K562 (cell line): ENCODE results near the gene DOP1B. TPM values are rescaled to one million over a fixed set of nuclear protein-coding genes. Genes with fewer than 3 reads are reported as not detected.

Experiments
- ATAC-seq: fragments of 200-7000 bp; cut with Tn5 transposase; 3 replicates; pipeline ENCODE4 v1.9.1; 2020; ENCODE audit warnings: moderate library complexity
- BruUV-seq: library from RNA; stranded (reverse); fragments of 400-500 nt; replicated peaks from 2 replicates; lab custom pipeline; 2021; lab: Mats Ljungman, UMichigan
- CTCF ChIA-PET: fragments of 300-600 bp; formaldehyde crosslinking; extraction: SDS; loops from one replicate; lab custom pipeline; 2021; ENCODE audit warnings: low intra/inter-chr PET ratio; lab: Yijun Ruan, JAX
- POLR2A ChIA-PET: fragments of 300-600, 350-650 bp; sonication (Branson Sonifier 250); formaldehyde crosslinking; extraction: SDS; loops from one replicate; lab custom pipeline; 2021; ENCODE audit warnings: antibody characterized with exemption, inconsistent platforms; lab: Yijun Ruan, JAX
- DNase-seq, 4 experiments: peaks; one replicate each; pipeline versions ENCODE4 v3.0.0 to v3.0.0-alpha.2; 2011 to 2018; ENCODE audit warnings: low spot score in 3 of 4, mixed read lengths in 3 of 4; ENCODE audit errors: extremely low read depth in 1 of 4
- FAIRE-seq: peaks from 2 replicates; lab custom pipeline; 2011; peaks lifted over from hg19 to GRCh38; lab: Jason Lieb, UNC
- H2AFZ ChIP-seq: 2 replicates; pipeline ENCODE4 v1.6.0; 2011; ENCODE audit warnings: low read depth, low read length, control low read depth, inconsistent platforms
- H3K27ac ChIP-seq: fragments of 200-600 bp; 3 replicates; pipeline ENCODE4 v1.8.0; 2011; ENCODE audit warnings: low read depth, mild to moderate bottlenecking, control low read depth, inconsistent platforms, low read length, moderate library complexity, mixed read lengths; ENCODE audit errors: extremely low read depth
- H3K27me3 ChIP-seq, 2 experiments: fragments of 300-600 bp in 1 of 2; 2 replicates in 1 of 2; 3 replicates in 1 of 2; pipeline versions ENCODE4 v1.6.0 to v1.8.0; 2011; ENCODE audit warnings: inconsistent platforms in 2 of 2, low read length in 2 of 2, mild to moderate bottlenecking in 1 of 2, mixed read lengths in 1 of 2, moderate library complexity in 1 of 2; ENCODE audit not compliant: control insufficient read depth in 2 of 2, insufficient read depth in 2 of 2
- H3K36me3 ChIP-seq: fragments of 300-600 bp; 3 replicates; pipeline ENCODE4 v1.8.0; 2011; ENCODE audit warnings: mild to moderate bottlenecking, low read length, inconsistent platforms; ENCODE audit not compliant: control insufficient read depth, insufficient read depth
- H3K4me1 ChIP-seq, 2 experiments: fragments of 200-600 bp in 1 of 2; replicated peaks in 1 of 2; 2 replicates in 1 of 2; 3 replicates in 1 of 2; pipeline versions ENCODE4 v1.5.1 to v1.8.0; 2011; ENCODE audit warnings: inconsistent platforms in 2 of 2, low read length in 2 of 2, mild to moderate bottlenecking in 1 of 2, mixed read lengths in 1 of 2, moderate library complexity in 1 of 2; ENCODE audit not compliant: control insufficient read depth in 2 of 2, insufficient read depth in 2 of 2
- H3K4me2 ChIP-seq: 2 replicates; pipeline ENCODE4 v1.6.1; 2011; ENCODE audit warnings: low read length, control low read depth, inconsistent platforms, mixed read lengths; ENCODE audit not compliant: insufficient read depth
- H3K4me3 ChIP-seq: fragments of 200-600 bp; sonication (generic), shearing (Covaris generic); 2 replicates; pipeline ENCODE4 v1.5.1; 2016; ENCODE audit warnings: control low read depth, inconsistent platforms
- H3K79me2 ChIP-seq: fragments of 200-600 bp; 3 replicates; pipeline ENCODE4 v1.8.0; 2011; ENCODE audit warnings: low read length, inconsistent platforms; ENCODE audit not compliant: control insufficient read depth, insufficient read depth
- H3K9ac ChIP-seq, 2 experiments: 2 replicates each; pipeline versions ENCODE4 v1.6.0 to v1.6.1; 2011; ENCODE audit warnings: low read depth in 2 of 2, low read length in 2 of 2, control low read depth in 1 of 2, inconsistent platforms in 1 of 2, mild to moderate bottlenecking in 1 of 2, mixed read lengths in 1 of 2; ENCODE audit not compliant: insufficient read depth in 1 of 2
- H3K9me1 ChIP-seq: one replicate; pipeline ENCODE4 v1.6.0; 2011; ENCODE audit warnings: inconsistent platforms, mild to moderate bottlenecking, low read length, moderate library complexity; ENCODE audit not compliant: control insufficient read depth, insufficient read depth
- H3K9me3 ChIP-seq: replicated peaks from 2 replicates; pipeline ENCODE4 v1.5.1; 2011; ENCODE audit warnings: low read depth, low read length, inconsistent platforms; ENCODE audit not compliant: control insufficient read depth, insufficient read depth
- H4K20me1 ChIP-seq: replicated peaks from 2 replicates; pipeline ENCODE4 v1.6.1; 2011; ENCODE audit warnings: low read length, inconsistent platforms, mixed read lengths; ENCODE audit not compliant: control insufficient read depth, insufficient read depth
- CTCF ChIP-seq, 3 experiments: IDR thresholded peaks in 2 of 3; conservative IDR thresholded peaks in 1 of 3; 2 replicates each; pipeline ENCODE4 v1.5.1; 2011 to 2012; ENCODE audit warnings: low read length in 3 of 3, mild to moderate bottlenecking in 3 of 3, control low read depth in 2 of 3, improper control_type of control experiment in 1 of 3, inconsistent platforms in 1 of 3, low read depth in 1 of 3, mixed read lengths in 1 of 3, moderate library complexity in 1 of 3; ENCODE audit not compliant: insufficient read depth in 2 of 3
- KLF1 ChIP-seq: fragments of 450-650 bp; IDR thresholded peaks from 2 replicates; pipeline ENCODE4 v1.6.1; 2016; ENCODE audit warnings: missing genetic modification characterization, missing compliant biosample characterization
- WGBS: fragments of 100-300 bp; shearing (Covaris generic); methylation state at CpG from one replicate; pipeline ENCODE4 v1.1.6; 2016; ENCODE audit warnings: low coverage, mixed read lengths; ENCODE audit not compliant: insufficient coverage; ENCODE audit errors: missing lambda C conversion rate; 5-methylcytosine and 5-hydroxymethylcytosine counted together
- in situ Hi-C: fragments of 300-500 bp; cut with MboI; formaldehyde crosslinking; loops from 4 replicates; pipeline ENCODE4 v1.15.0; 2018; ENCODE audit warnings: inconsistent platforms, mixed read lengths
- intact Hi-C: fragments of 100-400 bp; cut with micrococcal nuclease; formaldehyde crosslinking; loops from 2 replicates; pipeline ENCODE4 v1.14.2; 2022
- polyA plus RNA-seq, 8 experiments: library from polyadenylated mRNA; depleted of rRNA in 4 of 8; stranded (reverse) in 5 of 8; unstranded in 3 of 8; fragments of >200 nt; fragmentation: Nextera tagmentation in 2 of 8; fragmentation: Illumina TruSeq in 1 of 8; extraction: Ambion mirVana in 2 of 8; extraction: Trizol in 1 of 8; gene quantifications; 2 replicates each; pipeline versions ENCODE4 v1.2.1 to v1.2.3, GENCODE V29; 2011 to 2014; ENCODE audit warnings: inconsistent platforms in 1 of 8, missing spikeins in 1 of 8
- total RNA-seq, 7 experiments: library from RNA; depleted of rRNA in 6 of 7; stranded (reverse); fragments of >200 nt in 6 of 7; fragmentation: Illumina TruSeq in 2 of 7; extraction: Trizol in 2 of 7; gene quantifications; 2 replicates each; pipeline versions ENCODE4 v1.2.1 to v1.2.3, GENCODE V29; 2011 to 2021; ENCODE audit warnings: low replicate concordance in 1 of 7

Gene DOP1B
- total and polyA plus RNA-seq, 9 of the 15 experiments (the other 6 are each of a cell fraction or from before 2014, with no cell fraction given), result 0.04 to 2.2 (median 0.68) TPM

- H3K4me3 ChIP-seq, result no peak overlapping the region
- peaks cover 0 to 23% of the 10 kb centered on the region in 2 experiments; a peak in 2 of 5 replicates for H3K27me3 ChIP-seq
- FAIRE-seq (no peak), DNase-seq (no peak), ATAC-seq (peak; percentile 37; the same call in 1 of the 3 replicates)
- intact Hi-C loops (no loop called here), in situ Hi-C loops (no loop called here)
- CTCF ChIA-PET, result no interaction called here
- 31% methylated on average over 19 of the region's 19 CpGs for WGBS
- peaks cover 0 to 3% of the 10 kb centered on the region in 2 experiments; a peak in 2 of 5 replicates for H3K4me1 ChIP-seq
- H3K9me3 ChIP-seq, result no peaks in the 10 kb centered on the region
- H3K27ac ChIP-seq, result no peak overlapping the region
- H3K9me1 ChIP-seq, result no peaks in the 10 kb centered on the region
- no peak overlapping the region for H3K4me2 ChIP-seq
- no peaks in the 10 kb centered on the region for H3K36me3 ChIP-seq
- peak; percentile 10 to 34 (median 18); a peak in 2 of 6 replicates for TF ChIP-seq CTCF (IDR thresholded peaks at IDR 0.05 in 2 of 3, conservative IDR thresholded peaks at IDR 0.05 in 1 of 3; ENCODE audit: insufficient read depth in 2 of 3, low read depth in 1 of 3, low read length in 3 of 3)
- TF ChIP-seq KLF1 (tag), result no peak
- H3K79me2 ChIP-seq, result no peaks in the 10 kb centered on the region
- H2AFZ ChIP-seq, result no peak overlapping the region
- no TSS peak for BruUV-seq
- no peaks in the 10 kb centered on the region for H4K20me1 ChIP-seq
- H3K9ac ChIP-seq, result no peak overlapping the region
- POLR2A ChIA-PET, result interaction anchor here (0.5 to 1.3 kb wide), 3 partner anchors 9 to 150 kb away, joined by 3 read pairs; partner anchors contain the start of gene MORC3
These were observed 13.0 kb downstream of the DOP1B start for GRCh38 chr21:36169470-36170128.
